Fibroblast of upper back skin (primary cell): ENCODE results near the gene CCDC154.
"Not testable (repeated sequence)": the region's sequence is repeated elsewhere in the genome, so short reads cannot be mapped to it uniquely, and the experiment has no call there.

ENCODE experiments used
- DNase-seq: peaks from one replicate; pipeline ENCODE4 v3.0.0-alpha.2; 2013

Gene CCDC154

DNA sequence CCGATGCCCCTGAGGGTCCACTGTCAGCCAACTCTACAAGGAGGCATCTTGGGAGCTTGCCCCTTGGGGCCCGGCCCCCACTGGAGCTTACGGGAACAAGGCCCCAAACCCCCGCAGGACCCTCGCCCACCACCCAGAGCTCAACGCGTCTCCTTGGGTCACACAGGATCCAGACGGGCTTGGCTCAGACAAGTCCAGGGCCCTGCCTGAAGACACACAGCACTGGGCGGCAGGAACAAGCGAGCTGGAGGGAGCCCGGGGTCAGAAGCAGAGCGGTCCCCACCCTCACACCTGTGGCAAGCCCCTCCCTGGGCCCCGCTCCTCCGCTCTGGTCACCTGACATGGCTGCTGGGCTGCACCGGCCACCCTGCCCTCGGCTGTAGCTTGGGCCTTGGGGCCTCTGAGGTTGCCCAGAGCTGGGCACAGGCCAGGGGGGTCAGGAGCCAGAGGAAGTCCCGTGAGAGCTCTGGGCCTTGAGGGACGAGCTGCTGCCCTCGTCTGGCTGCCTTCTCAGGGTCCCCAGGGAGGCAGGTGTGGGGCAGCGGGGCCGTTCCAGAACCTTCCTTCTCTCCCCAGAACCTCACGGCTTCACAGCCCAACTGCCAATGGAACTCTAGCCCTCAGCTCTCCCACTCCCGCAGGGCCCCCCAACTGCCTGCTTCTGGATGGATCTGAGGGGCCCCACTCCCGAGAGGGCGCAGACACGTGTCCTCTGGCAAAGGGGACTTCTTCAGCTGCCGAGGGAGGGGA is at the start of gene CCDC154:
Gene CCDC154 (minus strand): TSS at position 577 of the 750 bp plus-strand sequence. CDS start 234 bp downstream, at position 343.
- DNase-seq: no peak

DNA sequence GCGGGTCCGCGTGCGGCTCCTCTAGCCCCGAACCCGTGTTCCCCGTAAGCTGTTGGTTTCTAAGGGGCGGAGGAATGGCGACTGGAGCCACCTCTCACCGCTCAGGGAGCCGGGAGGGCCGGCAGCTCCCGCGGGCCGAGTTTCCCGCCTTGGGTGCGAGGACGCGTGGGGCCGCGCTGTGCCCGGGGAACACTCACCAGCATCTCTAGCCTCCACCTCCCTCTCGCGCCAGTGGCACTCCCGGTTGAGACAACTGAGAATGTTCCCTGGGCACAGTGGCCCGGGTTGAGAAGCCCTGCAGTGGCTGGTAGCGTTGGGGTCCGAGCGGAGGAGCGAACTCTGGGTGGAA is 49.4 kb upstream of the CCDC154 start:
- no peak for DNase-seq

GRCh38 chr16:1492923-1493745 is 48.8 kb upstream of the CCDC154 start, which contains the start of gene TELO2:
TELO2 (plus strand) TSS chr16:1493360; CDS start chr16:1494282, 922 bp downstream.
- peak; percentile 71 for DNase-seq

DNA sequence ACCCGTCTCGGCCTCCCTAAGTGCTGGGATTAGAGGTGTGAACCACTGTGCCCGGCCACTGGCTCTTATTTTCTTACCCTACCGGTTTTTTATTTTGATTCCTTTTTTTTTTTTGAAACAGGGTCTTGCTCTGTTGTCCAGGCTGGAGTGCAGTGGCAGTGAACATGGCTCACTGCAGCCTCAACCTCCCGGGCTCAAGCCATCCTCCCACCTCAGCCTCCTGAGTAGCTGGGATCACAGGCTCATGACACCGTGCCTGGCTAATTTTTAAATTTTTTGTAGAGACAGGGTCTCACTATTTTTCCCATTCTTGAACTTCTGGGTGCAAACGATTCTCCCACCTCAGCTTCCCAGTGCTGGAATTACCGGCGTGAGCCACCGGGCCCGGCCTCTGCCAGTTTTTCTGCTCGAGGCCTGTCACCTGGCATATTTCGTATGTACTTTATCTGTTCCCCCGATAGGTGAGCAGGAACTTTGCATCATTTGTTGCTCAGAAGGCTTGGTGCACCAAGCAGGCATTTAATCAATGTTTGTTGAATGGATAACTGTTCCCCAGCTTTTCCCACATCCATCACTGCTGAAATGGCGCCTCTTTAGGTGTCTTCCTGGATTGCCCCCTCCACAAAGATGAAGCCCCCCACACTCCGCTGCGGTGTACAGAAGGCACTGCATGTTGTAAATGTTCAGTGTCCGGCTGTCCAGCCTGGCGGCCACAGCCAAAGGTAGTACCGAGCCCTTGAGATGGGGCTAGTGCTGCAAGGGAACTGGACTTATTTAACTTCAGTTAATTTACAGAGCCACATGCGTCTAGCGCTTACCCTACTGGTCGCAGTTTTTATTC is 47.9 kb upstream of the CCDC154 start:
- DNase-seq: no peak

DNA sequence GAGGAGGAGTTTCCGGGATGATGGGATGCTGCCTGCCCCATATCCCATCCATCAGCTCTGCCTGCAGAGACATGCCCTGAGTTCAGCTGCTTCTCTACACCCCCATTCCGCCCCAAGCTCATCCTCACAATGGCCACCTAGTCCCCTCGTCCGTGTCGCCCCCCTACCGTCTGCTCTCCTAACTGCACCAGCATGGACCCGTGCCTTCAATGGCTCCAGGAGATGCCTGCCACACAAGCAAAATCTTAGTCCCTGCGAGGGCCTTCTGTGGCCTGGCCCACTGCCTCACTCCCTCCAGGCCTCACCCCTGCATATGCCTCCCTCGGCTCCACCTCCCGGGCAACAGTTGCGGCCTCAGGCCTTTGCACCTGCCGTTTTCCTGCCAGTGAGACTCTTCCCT is 47.0 kb upstream of the CCDC154 start:
- DNase-seq: no peak

DNA sequence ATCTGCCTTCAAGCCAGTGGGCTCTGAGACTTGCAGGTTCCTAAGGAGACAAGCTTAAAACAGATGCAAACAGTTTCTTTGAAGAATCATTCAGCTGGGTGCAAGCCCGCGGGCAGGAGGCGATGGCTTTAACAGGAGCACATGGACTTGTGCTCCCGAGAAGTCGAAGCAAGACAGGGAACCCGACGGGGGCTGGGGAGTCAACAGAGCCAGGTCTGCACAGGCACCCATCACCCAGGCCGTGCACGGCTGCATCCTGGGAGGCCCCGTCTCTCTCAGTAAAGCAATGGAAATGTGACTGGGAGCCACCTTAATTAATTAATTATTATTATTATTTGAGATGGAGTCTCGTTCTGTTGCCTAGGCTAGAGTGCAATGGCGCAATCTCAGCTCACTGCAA is 44.7 kb upstream of the CCDC154 start:
- no peak for DNase-seq

DNA sequence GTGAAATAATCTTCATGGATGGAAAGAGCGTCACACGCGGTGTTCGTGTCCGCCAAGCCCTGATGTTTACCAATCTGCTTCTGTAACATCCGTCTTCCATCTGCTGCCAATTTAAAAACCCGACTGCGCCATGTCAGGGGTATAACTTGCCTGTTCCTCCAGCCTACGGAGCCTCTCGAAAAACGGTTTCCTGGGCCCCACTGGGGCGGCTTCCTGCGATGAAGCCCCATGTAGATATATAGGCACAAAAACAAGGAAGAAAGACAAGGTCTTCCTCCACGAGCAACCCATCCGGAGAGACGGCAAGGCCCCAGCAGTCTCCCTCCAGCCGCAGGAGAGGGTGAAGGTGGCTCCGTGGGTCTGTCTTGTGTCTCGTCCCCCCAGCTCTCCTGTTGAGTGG is 44.3 kb upstream of the CCDC154 start, which contains the start of gene PTX4:
Gene PTX4 (minus strand): TSS at position 326 of the 400 bp plus-strand sequence. CDS start 35 bp downstream, at position 291.
- DNase-seq: no peak

DNA sequence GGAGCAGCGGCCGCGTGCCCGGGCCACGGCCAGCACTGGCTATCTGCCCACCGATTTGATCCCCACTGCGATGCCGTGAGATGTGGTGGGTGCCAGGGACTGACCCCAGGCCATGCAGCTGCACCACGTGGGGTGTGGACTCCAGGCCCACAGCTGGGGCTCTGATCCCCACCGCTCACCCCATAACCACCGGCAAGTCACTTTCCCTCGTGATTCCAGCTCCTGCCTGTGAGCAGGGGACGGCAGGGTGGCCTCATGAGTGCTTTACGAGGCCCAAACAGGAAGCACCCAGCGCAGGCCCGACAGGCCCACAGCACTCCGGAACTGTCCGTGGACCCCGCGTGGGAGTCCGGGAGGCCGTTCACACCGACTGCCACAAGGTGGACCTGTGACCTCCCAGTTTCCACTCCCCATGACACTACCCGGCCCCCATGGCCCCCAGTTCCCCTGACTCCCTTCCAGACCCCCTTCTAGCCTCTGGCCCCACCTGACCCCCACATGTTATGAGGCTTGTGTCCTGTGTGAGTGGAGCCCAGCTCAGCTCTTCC is 43.8 kb upstream of the CCDC154 start:
- DNase-seq: no peak

DNA sequence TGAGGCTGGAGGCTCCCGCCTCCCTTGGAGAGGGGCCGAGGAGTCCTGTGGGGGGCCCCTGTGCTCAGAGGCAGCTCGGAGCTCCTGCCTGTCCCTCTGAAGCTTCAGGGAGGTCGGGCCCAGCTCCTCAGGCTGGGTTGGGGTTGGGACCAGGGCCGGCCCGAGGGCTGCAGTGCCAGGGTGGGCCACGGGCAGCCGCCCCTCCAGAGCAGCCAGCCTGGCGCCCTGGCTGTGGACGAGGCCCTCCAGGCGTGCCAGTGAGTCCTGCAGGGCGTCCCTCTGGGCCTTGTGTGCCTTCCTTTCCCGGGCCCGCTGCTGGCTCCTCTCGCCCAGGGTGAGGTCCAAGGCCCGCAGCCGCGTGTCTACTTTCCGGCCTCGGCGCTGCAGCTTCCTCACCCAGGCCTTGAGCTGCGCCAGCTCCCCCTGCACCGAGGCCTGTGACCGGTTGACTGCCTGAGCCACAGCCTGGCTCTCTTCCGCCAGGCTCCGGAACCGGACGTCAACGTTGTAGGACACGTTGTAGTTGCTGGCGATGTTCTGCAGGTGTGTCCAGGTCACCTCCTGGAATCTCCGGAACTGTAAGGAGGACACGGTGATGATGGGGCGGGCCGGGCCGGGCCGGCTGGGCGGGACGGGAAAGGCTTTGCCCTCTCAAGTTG is 43.2 kb upstream of the CCDC154 start:
- DNase-seq: no peak

DNA sequence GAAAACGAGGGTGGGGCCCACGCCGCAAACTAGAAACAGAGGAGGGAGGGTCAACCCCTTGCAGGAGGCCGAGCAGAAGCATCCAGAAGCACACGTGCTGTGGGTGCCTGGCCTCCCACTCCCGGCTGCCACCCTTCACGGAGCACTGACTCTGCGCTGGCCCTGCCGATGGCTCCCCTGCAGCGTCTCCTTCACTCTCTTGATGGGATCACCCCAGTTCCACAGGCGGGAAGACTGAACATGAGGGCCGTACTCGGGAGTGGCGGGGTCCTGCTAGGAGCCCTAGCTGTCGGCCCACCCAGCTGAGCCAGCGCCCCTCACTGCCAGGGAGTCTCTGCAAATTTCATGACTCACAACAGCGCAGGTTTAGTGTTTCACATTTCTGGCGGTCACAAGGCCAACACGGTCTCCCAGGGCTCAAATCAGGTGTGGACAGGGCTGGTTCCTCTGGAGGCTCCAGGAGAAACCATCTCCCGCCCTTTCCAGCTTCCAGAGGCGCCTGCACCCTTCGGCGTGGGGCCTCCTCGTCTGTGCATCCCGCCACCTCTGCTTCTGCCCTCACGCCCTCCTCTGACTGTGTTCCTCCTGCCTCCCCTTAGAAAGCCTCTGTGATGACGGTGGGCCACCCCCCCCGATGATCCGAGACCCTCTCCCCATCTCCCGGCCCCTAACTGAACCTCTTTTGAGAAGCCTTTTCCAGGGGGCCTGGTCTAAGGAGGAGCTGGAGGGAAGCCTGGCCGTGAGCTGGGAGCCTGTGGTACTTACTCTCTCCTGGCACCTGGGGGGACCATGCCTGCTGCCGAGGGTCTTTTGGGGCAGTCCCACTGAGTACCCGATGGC is 42.4 kb upstream of the CCDC154 start:
- DNase-seq: no peak

DNA sequence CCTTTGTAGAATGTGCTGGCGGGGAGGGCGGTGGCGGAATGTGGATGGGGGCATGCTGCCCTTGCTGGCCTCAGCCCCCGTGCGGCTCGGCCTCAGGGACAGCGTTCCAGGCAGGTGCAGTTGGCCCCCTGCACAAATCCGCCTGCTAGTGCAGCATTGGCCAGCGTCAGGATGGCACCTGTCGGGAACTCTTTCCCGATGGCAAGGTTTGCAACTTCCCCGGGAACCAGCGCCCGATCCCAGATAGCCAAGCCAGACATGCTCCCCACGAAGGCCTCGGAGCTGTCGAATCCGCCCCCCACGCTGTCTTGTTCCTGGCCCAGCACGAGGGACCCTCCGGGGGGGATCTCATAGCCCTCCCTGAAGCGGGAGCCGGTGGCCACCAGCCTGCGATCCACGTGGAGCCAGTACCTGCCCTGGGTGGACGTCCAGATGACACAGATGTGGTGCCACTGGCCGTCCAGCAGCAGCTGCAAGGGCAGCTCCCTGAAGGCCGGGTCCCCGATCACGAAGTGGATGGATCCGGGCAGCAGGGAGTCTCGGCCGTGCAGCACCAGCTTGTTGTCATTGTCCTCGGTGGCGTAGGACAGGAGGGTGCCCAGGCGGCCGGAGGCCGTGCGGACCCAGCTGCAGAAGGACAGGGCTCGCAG is 41.6 kb upstream of the CCDC154 start:
- no peak for DNase-seq

GRCh38 chr16:1481906-1482835 is 37.8 kb upstream of the CCDC154 start:
- no peak for DNase-seq

DNA sequence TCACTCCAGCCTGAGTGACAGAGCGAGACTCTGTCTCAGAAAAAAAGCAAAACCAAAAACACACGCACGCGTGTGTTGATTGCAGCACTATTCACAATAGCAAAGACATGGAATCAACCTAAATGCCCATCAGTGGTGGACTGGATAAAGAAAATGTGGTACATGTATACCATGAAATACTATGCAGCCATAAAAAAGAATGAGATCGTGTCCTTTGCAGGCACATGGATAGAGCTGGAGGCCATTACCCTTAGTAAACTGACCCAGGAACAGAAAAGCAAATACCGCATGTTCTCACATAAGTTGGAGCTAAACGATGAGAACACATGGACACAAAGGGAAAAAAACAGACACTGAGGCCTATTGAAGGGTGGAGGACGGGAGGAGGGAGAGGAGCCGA is 34.6 kb upstream of the CCDC154 start:
- DNase-seq: not testable (repeated sequence)

DNA sequence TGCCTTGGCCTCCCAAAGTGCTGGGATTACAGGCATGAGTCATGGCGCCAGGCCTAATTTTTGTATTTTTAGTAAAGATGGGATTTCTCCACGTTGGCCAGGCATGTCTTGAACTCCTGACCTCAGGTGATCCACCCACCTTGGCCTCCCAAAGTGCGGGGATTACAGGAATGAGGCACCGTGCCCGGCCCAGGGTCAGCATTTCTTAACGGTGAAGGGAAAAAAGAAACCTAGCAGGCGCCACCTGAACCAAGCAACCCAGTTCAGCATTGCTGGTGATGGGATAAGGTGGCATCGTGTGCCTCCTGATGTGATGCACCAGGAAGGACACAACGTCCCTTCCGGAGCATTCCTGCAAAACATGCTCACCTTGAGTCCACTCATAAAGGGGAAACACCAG is 32.7 kb upstream of the CCDC154 start:
- DNase-seq: no peak

DNA sequence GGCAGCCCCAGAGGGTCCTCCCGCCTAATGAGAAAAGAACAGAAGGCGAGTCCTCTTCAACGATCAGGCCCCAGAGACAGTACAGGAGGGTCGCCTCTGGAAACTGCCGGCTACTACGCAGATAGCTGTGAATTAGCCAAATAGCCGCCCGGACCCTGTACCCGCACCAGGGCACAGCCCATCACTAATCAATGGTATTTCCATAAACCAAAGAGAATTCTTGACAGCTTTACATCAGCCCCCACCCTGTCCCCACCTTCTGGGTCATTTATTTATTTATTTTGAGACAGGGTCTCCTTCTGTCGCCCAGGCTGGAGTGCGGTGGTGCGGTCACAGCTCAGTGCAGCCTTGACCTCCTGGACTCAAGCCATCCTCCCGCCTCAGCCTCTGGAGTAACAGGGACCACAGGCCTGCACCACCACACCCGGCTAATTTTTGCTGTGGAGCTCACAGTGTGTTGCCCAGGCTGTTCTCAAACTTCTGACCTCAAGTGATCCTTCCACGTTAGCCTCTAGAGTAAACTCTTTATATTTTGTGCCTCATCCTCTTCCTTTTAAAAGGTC is 31.3 kb upstream of the CCDC154 start:
- DNase-seq: no peak

- DNase-seq: peak; percentile 78
These were observed 30.6 kb upstream of the CCDC154 start, which contains the start of gene CLCN7 for GRCh38 chr16:1474796-1475551. CLCN7 (minus strand) TSS chr16:1475028; CDS start chr16:1474974, 54 bp downstream.

GRCh38 chr16:1474082-1474795 is 29.9 kb upstream of the CCDC154 start:
- no peak for DNase-seq

DNA sequence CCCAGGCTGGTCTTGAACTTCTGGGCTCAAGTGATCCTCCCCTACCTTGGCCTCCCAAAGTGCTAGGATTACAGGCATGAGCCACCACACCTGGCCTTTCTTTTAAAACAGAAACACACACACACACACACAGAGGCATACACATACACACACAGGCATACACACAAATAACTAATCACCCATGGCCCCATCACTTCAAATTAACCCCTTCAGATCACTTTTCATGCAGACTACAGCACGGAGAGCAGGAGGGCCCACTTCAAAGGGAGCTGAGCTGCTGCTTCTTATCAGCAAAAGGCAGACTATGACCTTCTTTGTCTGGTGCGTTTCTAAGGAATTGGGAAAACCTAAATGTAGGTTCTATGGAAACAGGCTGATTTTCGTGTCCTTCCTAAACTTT is 28.6 kb upstream of the CCDC154 start:
- DNase-seq: no peak
